Activated T-cell treated with anti-CD3 and anti-CD28 coated beads, Interleukin-2, amount 50 U/mL, for 72 hours (primary cell): ENCODE measurements around the gene CCDC180. TPM values are rescaled to one million over a fixed set of nuclear protein-coding genes. Genes with fewer than 3 reads are reported as not detected.

Experiments used
- ATAC-seq, 2 donors: fragments of 150-1000 bp; cut with Tn5 transposase; replicated peaks in 1 of 2; 2 replicates each; pipeline ENCODE4 v1.10.0; 2021; ENCODE audit warnings: moderate library complexity in 2 of 2, mild to moderate bottlenecking in 1 of 2
- DNase-seq, 2 donors: peaks; one replicate each; pipeline ENCODE4 v3.0.0; 2021 to 2022; ENCODE audit warnings: mixed read lengths in 1 of 2
- H3K27ac Mint-ChIP-seq: one replicate; pipeline ENCODE4 v1.8.0; 2022; ENCODE audit warnings: mild to moderate bottlenecking, moderate library complexity, mixed read lengths
- H3K27me3 Mint-ChIP-seq: one replicate; pipeline ENCODE4 v1.8.0; 2022; ENCODE audit warnings: low read depth, mixed read lengths
- H3K36me3 Mint-ChIP-seq, 2 donors: one replicate each; pipeline ENCODE4 v1.8.0; 2022; ENCODE audit warnings: mixed read lengths in 2 of 2, mild to moderate bottlenecking in 1 of 2; ENCODE audit not compliant: insufficient read depth in 2 of 2
- H3K4me1 Mint-ChIP-seq: one replicate; pipeline ENCODE4 v1.8.0; 2022; ENCODE audit warnings: low read depth, mixed read lengths
- H3K4me3 Mint-ChIP-seq, 2 donors: one replicate each; pipeline ENCODE4 v1.8.0; 2022; ENCODE audit warnings: mild to moderate bottlenecking in 2 of 2, mixed read lengths in 2 of 2, moderate library complexity in 2 of 2
- H3K9me3 Mint-ChIP-seq, 2 donors: one replicate each; pipeline ENCODE4 v1.8.0; 2022; ENCODE audit warnings: mixed read lengths in 2 of 2
- total RNA-seq, 2 donors: library from RNA; stranded (reverse); gene quantifications; one replicate each; pipeline ENCODE4 v1.2.3, GENCODE V29; 2022

CCDC180 gene
- total RNA-seq, 2 donors from 2014 or later, result 2.5 to 6.2 TPM

DNA sequence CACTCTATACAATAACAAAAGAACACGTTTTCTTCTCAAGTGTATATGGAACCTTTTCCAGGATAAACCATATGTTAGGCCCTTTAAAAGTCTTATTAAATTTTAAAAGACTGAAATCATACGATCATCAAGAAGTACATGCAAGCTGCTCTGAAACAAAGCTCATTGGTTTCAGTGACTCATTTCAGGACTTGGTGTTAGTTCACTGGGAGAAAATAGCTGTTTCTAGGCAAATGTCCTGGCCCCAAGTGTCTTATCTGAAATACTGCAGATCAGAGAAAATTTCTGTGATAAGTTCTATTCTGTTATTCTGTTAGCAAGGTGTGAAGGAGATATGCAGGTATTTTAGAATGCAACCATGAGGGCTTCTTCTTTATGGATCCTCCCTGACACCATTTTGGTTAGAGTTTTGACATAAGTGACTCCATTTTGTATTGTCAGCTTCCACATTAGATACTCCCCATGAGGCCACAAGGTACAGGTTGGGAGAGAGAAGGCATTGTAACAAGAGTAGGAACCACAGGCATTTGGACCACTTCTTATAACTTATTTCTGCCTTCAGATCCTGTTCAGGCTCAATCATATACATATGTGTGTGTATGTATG is 7.5 kb upstream of the CCDC180 start:
- peaks cover 4% of the 10 kb centered on the region for H3K27me3 Mint-ChIP-seq
- H3K36me3 Mint-ChIP-seq, result peaks cover 6 to 13% of the 10 kb centered on the region in 2 donors
- no peak overlapping the region for H3K4me3 Mint-ChIP-seq
- DNase-seq, result no peak
- peak in 1 of 2 donors; percentile 43 for ATAC-seq
- no peak overlapping the region for H3K27ac Mint-ChIP-seq
- peaks cover 2 to 11% of the 10 kb centered on the region in 2 donors for H3K9me3 Mint-ChIP-seq
- H3K4me1 Mint-ChIP-seq, result peaks cover 6% of the 10 kb centered on the region

GRCh38 chr9:97300586-97300985 is 6.9 kb upstream of the CCDC180 start:
- no peak overlapping the region for H3K27ac Mint-ChIP-seq
- peaks cover 2 to 11% of the 10 kb centered on the region in 2 donors for H3K9me3 Mint-ChIP-seq
- peaks cover 6 to 11% of the 10 kb centered on the region in 2 donors for H3K36me3 Mint-ChIP-seq
- ATAC-seq (no peak), DNase-seq (no peak)
- H3K4me3 Mint-ChIP-seq, result no peak overlapping the region
- H3K4me1 Mint-ChIP-seq, result peaks cover 6% of the 10 kb centered on the region
- peaks cover 5% of the 10 kb centered on the region for H3K27me3 Mint-ChIP-seq

DNA sequence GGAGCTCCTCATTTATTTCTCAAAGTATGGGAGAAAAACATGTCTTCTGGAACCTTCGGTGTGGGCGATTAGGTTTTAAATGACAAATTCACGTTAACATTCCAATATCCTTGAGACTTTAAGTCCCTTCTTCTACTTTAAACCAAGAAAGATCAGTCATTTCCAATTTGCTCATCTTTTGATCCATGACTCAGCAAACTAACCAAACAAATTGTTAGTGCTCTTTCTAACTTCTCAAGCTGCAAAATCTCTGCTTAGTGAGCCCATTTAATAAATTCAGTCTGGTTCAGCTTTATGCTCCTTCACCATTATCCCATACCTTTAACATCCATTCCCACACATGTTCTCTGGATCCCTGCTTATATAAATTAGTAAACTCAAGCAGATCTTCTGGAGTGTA is 5.5 kb upstream of the CCDC180 start:
- ATAC-seq (no peak), DNase-seq (no peak)
- Mint-ChIP-seq H3K9me3 (peaks cover 2 to 11% of the 10 kb centered on the region in 2 donors), H3K4me3 (no peak overlapping the region), H3K36me3 (peaks cover 6 to 11% of the 10 kb centered on the region in 2 donors), H3K27me3 (peaks cover 11% of the 10 kb centered on the region), H3K4me1 (peaks cover 6% of the 10 kb centered on the region), H3K27ac (no peak overlapping the region)

- H3K27me3 Mint-ChIP-seq, result peaks cover 7% of the 10 kb centered on the region
- DNase-seq (no peak), ATAC-seq (no peak)
- peaks cover 0 to 1% of the 10 kb centered on the region in 2 donors for H3K36me3 Mint-ChIP-seq
- no peak overlapping the region for H3K4me3 Mint-ChIP-seq
- H3K27ac Mint-ChIP-seq, result no peak overlapping the region
- peaks cover 2 to 3% of the 10 kb centered on the region in 2 donors for H3K9me3 Mint-ChIP-seq
- no peaks in the 10 kb centered on the region for H3K4me1 Mint-ChIP-seq
Measured at GRCh38 chr9:97304586-97304985, 2.9 kb upstream of the CCDC180 start.

DNA sequence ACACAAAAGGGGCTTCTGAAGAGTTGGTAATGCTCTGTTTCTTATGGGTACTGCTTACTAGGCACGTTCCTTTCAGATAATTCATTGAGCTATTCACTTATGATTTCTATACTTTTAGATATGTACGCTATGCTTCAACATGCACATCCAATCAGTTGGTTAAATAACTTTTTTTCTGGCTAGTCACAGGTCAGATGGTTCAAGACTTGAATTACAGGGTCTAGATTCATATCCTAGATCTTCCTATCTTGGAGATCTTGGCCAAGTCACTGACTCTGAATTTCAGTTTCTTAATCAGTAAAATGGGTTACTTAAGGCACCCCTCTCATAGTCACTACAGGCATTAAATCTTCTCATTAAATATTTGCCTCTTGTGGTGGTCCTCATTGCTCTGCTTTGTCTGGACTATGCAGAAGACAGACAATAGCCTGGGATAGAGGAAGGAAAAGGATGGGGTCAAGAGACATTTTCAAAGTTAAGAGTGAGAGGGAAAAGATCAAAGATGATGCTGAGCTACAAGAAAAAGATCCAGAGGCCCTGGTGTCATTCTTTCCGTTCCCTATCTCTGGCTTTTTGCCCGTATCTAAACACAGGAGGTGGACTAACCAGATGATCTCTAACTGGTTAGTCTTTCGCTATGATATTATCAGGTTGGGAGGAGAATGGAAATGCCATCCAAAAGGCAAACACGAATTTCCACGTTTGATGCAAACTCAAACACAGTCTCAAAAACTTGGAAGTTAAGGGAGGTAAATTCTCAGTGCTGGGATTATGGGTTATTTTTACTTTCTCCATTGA is 1.8 kb upstream of the CCDC180 start:
- ATAC-seq, result no peak
- H3K36me3 Mint-ChIP-seq, result peaks cover 0 to 1% of the 10 kb centered on the region in 2 donors
- H3K4me1 Mint-ChIP-seq, result no peaks in the 10 kb centered on the region
- peaks cover 2 to 3% of the 10 kb centered on the region in 2 donors for H3K9me3 Mint-ChIP-seq
- no peak for DNase-seq
- H3K27me3 Mint-ChIP-seq, result peaks cover 7% of the 10 kb centered on the region
- H3K4me3 Mint-ChIP-seq, result no peak overlapping the region
- no peak overlapping the region for H3K27ac Mint-ChIP-seq

GRCh38 chr9:97307091-97307490 is 368 bp upstream of the CCDC180 start:
- ATAC-seq (no peak), DNase-seq (peak; percentile 5 to 37)
- peaks cover 1 to 2% of the 10 kb centered on the region in 2 donors for H3K9me3 Mint-ChIP-seq
- H3K4me1 Mint-ChIP-seq, result no peaks in the 10 kb centered on the region
- H3K27ac Mint-ChIP-seq, result no peak overlapping the region
- H3K4me3 Mint-ChIP-seq, result no peak overlapping the region
- H3K27me3 Mint-ChIP-seq, result peaks cover 7% of the 10 kb centered on the region
- peaks cover 0 to 1% of the 10 kb centered on the region in 2 donors for H3K36me3 Mint-ChIP-seq

DNA sequence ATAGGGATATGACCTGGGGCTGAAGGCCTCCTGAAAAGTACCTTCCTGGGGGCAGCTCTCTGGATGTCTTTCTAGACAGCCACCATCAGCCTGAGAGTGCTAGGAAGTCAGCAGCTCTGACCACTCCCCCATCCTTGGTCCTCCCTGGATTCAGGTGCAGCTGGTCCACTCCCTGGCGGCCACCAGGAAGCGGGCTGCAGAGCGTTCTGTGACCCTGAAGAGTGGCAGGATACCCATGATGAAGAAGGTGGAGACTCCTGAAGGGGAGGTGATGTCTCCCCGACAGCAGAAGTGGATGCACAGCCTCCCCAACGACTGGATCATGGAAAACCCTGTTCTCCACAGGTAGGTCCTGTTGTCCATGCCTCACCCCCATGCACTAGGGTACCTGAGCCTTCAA is 1.8 kb downstream of the CCDC180 start:
- Mint-ChIP-seq H3K9me3 (no peaks in the 10 kb centered on the region), H3K36me3 (no peaks in the 10 kb centered on the region), H3K27ac (no peak overlapping the region), H3K27me3 (peaks cover 7% of the 10 kb centered on the region), H3K4me3 (no peak overlapping the region), H3K4me1 (no peaks in the 10 kb centered on the region)
- no peak for ATAC-seq
- no peak for DNase-seq

GRCh38 chr9:97310023-97310422 is 2.6 kb downstream of the CCDC180 start:
- Mint-ChIP-seq H3K27me3 (peaks cover 7% of the 10 kb centered on the region), H3K36me3 (no peaks in the 10 kb centered on the region), H3K4me1 (no peaks in the 10 kb centered on the region), H3K27ac (no peak overlapping the region), H3K4me3 (no peak overlapping the region), H3K9me3 (no peaks in the 10 kb centered on the region)
- DNase-seq, result no peak
- ATAC-seq, result no peak

DNA sequence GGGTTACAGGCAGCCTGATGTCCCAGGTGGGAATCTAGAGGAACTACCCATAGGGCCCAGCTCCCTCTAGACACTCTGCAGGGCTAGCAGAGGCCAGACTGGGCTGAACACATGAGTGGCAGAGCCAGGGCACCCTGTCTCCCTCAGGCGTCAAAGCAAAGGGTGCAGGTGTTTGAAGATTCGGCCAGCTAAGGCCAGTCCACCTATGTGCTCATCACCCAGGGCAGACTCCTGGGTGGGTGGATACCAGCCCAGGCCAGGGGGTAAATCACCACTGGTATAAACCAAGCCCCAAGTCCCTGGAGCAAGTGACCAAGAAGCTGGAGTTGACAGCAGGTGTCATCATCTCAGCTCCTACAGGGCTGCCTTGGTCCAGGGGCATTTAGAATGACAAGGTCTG is 3.4 kb downstream of the CCDC180 start:
- peaks cover 3% of the 10 kb centered on the region for H3K27me3 Mint-ChIP-seq
- H3K27ac Mint-ChIP-seq, result no peak overlapping the region
- H3K9me3 Mint-ChIP-seq, result no peaks in the 10 kb centered on the region
- no peaks in the 10 kb centered on the region for H3K36me3 Mint-ChIP-seq
- H3K4me1 Mint-ChIP-seq, result no peaks in the 10 kb centered on the region
- ATAC-seq (no peak), DNase-seq (no peak)
- no peak overlapping the region for H3K4me3 Mint-ChIP-seq

- H3K27ac Mint-ChIP-seq, result no peak overlapping the region
- H3K27me3 Mint-ChIP-seq, result no peaks in the 10 kb centered on the region
- H3K9me3 Mint-ChIP-seq, result no peaks in the 10 kb centered on the region
- no peaks in the 10 kb centered on the region for H3K36me3 Mint-ChIP-seq
- ATAC-seq (no peak), DNase-seq (no peak)
- no peak overlapping the region for H3K4me3 Mint-ChIP-seq
- H3K4me1 Mint-ChIP-seq, result no peaks in the 10 kb centered on the region
Measured at GRCh38 chr9:97311798-97312500, 4.5 kb downstream of the CCDC180 start.

DNA sequence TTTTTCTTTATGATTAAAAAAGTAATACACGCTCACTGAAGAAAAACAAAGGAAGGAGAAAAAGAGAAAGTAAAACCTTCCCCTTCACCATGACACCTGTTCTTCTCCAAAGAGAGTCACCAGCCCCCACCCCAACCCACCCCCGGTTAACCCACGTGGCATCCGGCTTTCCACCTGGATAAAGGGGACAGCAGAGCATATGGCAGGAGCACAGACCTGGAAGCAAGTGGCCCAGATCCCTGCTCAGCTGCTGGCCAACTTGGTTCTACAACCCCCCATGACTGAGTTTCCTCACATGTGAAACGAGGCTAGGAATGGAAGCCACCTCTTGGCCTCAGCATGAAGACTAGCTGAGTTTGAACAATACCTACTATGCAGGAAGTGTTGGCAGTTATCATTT is 5.1 kb downstream of the CCDC180 start:
- H3K4me3 Mint-ChIP-seq, result no peak overlapping the region
- H3K36me3 Mint-ChIP-seq, result no peaks in the 10 kb centered on the region
- H3K4me1 Mint-ChIP-seq, result no peaks in the 10 kb centered on the region
- no peak for DNase-seq
- H3K9me3 Mint-ChIP-seq, result no peaks in the 10 kb centered on the region
- no peaks in the 10 kb centered on the region for H3K27me3 Mint-ChIP-seq
- no peak overlapping the region for H3K27ac Mint-ChIP-seq
- ATAC-seq, result no peak

GRCh38 chr9:97313243-97313642 is 5.8 kb downstream of the CCDC180 start:
- no peaks in the 10 kb centered on the region for H3K36me3 Mint-ChIP-seq
- H3K4me3 Mint-ChIP-seq, result no peak overlapping the region
- no peaks in the 10 kb centered on the region for H3K4me1 Mint-ChIP-seq
- DNase-seq (no peak), ATAC-seq (peak in 1 of 2 donors; percentile 15)
- H3K9me3 Mint-ChIP-seq, result no peaks in the 10 kb centered on the region
- H3K27me3 Mint-ChIP-seq, result no peaks in the 10 kb centered on the region
- no peak overlapping the region for H3K27ac Mint-ChIP-seq

DNA sequence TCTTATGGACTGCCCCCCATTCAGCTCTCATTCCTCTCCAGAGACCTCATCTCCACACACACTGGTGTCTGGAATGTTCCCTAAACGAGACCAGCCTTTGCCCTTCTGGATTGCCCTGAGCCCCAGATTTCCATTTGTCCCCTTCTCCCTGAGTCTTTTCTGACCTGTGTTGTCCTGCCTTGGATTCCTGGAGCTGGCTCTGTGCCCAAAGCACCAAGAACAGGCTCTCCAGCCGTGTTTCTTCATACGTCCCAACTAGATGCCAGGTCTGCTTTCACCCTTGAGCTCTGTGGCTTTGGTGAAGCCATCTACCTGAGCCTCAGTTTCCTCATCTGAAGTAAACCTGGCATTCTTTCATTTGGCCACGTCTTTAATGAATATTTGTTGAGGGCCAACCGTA is 6.3 kb downstream of the CCDC180 start:
- ATAC-seq (no peak), DNase-seq (no peak)
- Mint-ChIP-seq H3K36me3 (no peaks in the 10 kb centered on the region), H3K27ac (no peak overlapping the region), H3K27me3 (no peaks in the 10 kb centered on the region), H3K9me3 (no peaks in the 10 kb centered on the region), H3K4me1 (no peaks in the 10 kb centered on the region), H3K4me3 (no peak overlapping the region)
